Erythroblast (primary cell): Measurements from ENCODE around the gene IGLL1.
"Not testable (repeated sequence)": the region's sequence is repeated elsewhere in the genome, so short reads cannot be mapped to it uniquely, and the experiment has no call there.

Experiments used
- GATA1 ChIP-seq: IDR thresholded peaks from 2 replicates; pipeline ENCODE4 v1.6.1; 2011; ENCODE audit warnings: low read depth, mild to moderate bottlenecking, control low read depth, low read length, moderate library complexity
- POLR2A ChIP-seq: IDR thresholded peaks from 2 replicates; pipeline ENCODE4 v1.6.1; 2011; ENCODE audit warnings: mild to moderate bottlenecking, low read length

DNA sequence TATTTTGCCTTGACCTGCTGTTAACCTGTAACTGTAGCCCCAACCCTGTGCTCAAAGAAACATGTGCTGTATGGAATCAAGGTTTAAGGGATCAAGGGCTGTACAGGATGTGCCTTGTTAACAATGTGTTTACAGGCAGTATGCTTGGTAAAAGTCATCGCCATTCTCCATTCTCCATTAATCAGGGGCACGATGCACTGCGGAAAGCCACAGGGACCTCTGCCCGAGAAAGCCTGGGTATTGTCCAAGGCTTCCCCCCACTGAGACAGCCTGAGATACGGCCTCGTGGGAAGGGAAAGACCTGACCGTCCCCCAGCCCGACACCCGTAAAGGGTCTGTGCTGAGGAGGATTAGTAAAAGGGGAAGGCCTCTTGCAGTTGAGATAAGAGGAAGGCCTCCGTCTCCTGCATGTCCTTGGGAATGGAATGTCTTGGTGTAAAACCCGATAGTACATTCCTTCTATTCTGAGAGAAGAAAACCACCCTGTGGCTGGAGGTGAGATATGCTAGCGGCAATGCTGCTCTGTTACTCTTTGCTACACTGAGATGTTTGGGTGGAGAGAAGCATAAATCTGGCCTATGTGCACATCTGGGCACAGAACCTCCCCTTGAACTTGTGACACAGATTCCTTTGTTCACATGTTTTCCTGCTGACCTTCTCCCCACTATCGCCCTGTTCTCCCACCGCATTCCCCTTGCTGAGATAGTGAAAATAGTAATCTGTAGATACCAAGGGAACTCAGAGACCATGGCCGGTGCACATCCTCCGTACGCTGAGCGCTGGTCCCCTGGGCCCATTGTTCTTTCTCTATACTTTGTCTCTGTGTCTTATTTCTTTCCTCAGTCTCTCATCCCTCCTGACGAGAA is 42.0 kb downstream of the IGLL1 start:
- TF ChIP-seq POLR2A, GATA1: not testable (repeated sequence)
